Measurements from ENCODE around the gene PYM1.
"Not testable (repeated sequence)": the region's sequence is repeated elsewhere in the genome, so short reads cannot be mapped to it uniquely, and the experiment has no call there.

The PYM1 gene

DNA sequence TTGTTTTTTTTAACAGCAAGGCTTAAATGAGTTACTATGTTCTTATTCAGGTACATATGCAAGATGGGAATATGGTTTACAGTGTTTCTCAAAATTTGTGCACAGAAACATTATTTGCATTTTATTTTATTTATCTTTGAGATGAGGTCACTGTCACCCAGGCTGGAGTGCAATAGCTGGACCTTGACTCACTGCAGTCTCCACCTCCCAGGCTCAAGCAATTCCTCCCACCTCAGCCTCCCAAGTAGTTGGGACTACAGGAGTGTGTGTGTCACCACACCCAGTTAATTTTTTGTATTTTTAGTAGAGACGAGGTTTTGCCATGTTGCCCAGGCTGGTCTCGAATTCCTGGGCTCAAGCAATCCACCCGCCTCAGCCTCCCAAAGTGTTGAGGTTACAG lies 8.7 kb downstream of the PYM1 start:
- H3K27ac ChIP-seq (ENCODE audit: low read depth, low read length); H3K4me3 ChIP-seq (ENCODE audit: low read depth in 1 of 5, low read length in 5 of 5); H3K9me3 ChIP-seq (ENCODE audit: control insufficient read depth in 5 of 5, low read length in 5 of 5); H3K4me1 ChIP-seq (ENCODE audit: control insufficient read depth in 5 of 5, insufficient read depth in 5 of 5, low read length in 5 of 5); H3K9ac ChIP-seq (ENCODE audit: low read length in 5 of 5); H3K27me3 ChIP-seq (ENCODE audit: control insufficient read depth in 5 of 5, insufficient read depth in 4 of 5, low read length in 5 of 5): not testable (repeated sequence)
- peaks cover 0 to 22% (median 5%) of the 10 kb centered on the region in 5 donors for H3K36me3 ChIP-seq (ENCODE audit: control insufficient read depth in 5 of 5, insufficient read depth in 5 of 5, low read length in 5 of 5)

DNA sequence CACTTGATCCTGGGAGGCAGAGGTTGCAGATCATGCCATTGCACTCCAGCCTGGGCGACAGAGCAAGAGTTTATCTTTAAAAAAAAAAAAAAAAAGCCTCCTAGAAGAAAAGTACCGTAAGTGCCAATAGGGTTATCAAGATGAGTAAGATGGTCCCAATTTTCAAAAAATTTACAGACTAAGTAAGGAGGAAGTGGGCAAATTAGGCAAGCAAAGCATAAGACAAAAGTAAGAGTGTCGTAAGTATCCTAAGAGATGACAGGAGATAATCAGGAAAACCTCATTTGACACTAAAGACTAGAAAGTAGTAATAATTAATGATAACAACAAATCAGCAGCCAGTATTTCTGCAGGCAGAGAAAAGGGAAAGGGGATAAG lies 12.2 kb downstream of the PYM1 start:
- H3K4me1 ChIP-seq (ENCODE audit: control insufficient read depth in 5 of 5, insufficient read depth in 5 of 5, low read length in 5 of 5), result no peaks in the 10 kb centered on the region
- peaks cover 0 to 19% (median 7%) of the 10 kb centered on the region in 5 donors for H3K36me3 ChIP-seq (ENCODE audit: control insufficient read depth in 5 of 5, insufficient read depth in 5 of 5, low read length in 5 of 5)
- no peak overlapping the region for H3K27ac ChIP-seq (ENCODE audit: low read depth, low read length)
- H3K9ac ChIP-seq (ENCODE audit: low read length in 5 of 5), result no peak overlapping the region
- no peaks in the 10 kb centered on the region for H3K9me3 ChIP-seq (ENCODE audit: control insufficient read depth in 5 of 5, low read length in 5 of 5)
- no peak overlapping the region for H3K4me3 ChIP-seq (ENCODE audit: low read depth in 1 of 5, low read length in 5 of 5)
- H3K27me3 ChIP-seq (ENCODE audit: control insufficient read depth in 5 of 5, insufficient read depth in 4 of 5, low read length in 5 of 5), result no peaks in the 10 kb centered on the region

DNA sequence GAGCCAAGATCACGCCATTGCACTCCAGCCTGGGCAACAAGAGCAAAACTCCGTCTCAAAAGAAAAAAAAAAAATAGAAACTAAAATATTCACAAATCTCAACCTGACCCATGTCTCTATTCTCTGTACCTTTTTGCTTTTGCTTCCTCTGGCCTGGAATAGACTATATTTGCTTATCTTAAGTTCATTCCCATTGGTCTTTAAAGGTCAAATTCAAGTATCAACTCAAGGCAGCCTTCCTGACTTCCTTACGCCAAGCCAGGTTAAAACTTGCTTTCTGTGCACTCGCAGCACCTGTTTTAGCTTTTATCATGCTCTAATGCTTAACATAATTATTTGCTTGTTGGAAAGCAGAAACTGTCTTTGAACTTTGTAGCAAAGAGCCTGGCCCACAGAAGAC lies 14.8 kb downstream of the PYM1 start:
- Histone ChIP-seq H3K4me3 (ENCODE audit: low read depth in 1 of 5, low read length in 5 of 5) (no peak overlapping the region), H3K4me1 (ENCODE audit: control insufficient read depth in 5 of 5, insufficient read depth in 5 of 5, low read length in 5 of 5) (no peaks in the 10 kb centered on the region), H3K27me3 (ENCODE audit: control insufficient read depth in 5 of 5, insufficient read depth in 4 of 5, low read length in 5 of 5) (no peaks in the 10 kb centered on the region), H3K27ac (ENCODE audit: low read depth, low read length) (no peak overlapping the region), H3K36me3 (ENCODE audit: control insufficient read depth in 5 of 5, insufficient read depth in 5 of 5, low read length in 5 of 5) (peaks cover 0 to 19% (median 7%) of the 10 kb centered on the region in 5 donors), H3K9me3 (ENCODE audit: control insufficient read depth in 5 of 5, low read length in 5 of 5) (no peaks in the 10 kb centered on the region), H3K9ac (ENCODE audit: low read length in 5 of 5) (no peak overlapping the region)

- no peaks in the 10 kb centered on the region for H3K4me1 ChIP-seq (ENCODE audit: control insufficient read depth in 5 of 5, insufficient read depth in 5 of 5, low read length in 5 of 5)
- H3K27me3 ChIP-seq (ENCODE audit: control insufficient read depth in 5 of 5, insufficient read depth in 4 of 5, low read length in 5 of 5), result no peaks in the 10 kb centered on the region
- H3K4me3 ChIP-seq (ENCODE audit: low read depth in 1 of 5, low read length in 5 of 5), result no peak overlapping the region
- no peaks in the 10 kb centered on the region for H3K9me3 ChIP-seq (ENCODE audit: control insufficient read depth in 5 of 5, low read length in 5 of 5)
- H3K36me3 ChIP-seq (ENCODE audit: control insufficient read depth in 5 of 5, insufficient read depth in 5 of 5, low read length in 5 of 5), result peaks cover 0 to 12% (median 7%) of the 10 kb centered on the region in 5 donors
- H3K27ac ChIP-seq (ENCODE audit: low read depth, low read length), result no peak overlapping the region
- H3K9ac ChIP-seq (ENCODE audit: low read length in 5 of 5), result no peak overlapping the region
These were observed 18.2 kb downstream of the PYM1 start for GRCh38 chr12:55909513-55909884.

DNA sequence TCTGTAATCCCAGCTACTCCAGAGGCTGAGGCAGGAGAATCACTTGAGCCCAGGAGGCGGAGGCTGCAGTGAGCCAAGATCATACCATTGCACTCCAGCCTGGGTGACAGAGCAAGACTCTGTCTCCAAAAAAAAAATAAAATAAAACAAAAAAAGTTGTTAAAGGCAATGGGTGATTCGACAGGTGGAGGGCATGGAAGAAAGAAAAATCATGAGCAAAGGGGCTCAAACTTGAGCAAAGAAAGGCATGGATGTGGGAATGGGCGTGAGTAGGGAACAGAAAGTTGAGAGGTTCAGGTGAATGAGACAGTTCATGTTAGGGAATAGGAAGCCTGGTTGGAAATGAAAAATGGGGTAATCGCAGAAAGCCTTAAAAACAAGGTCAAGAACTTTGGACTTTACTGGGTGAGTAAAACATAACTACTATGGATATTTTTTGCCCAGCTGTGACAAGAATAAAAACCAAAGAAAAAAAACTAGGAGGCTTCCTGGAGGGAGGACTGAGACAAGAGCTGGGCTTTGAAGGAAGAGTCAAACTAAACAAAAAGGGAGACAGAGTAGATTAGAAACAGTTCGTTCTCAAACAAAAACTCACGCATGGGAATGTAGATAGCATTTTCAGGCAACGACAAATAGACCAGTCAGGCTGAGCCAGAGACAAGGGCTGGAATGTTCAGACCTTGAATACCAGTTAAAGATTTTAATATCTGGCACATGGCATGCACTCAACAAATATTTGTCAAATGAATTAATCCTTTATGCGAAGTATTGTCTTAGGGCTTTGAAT lies 18.8 kb downstream of the PYM1 start:
- Histone ChIP-seq H3K36me3 (ENCODE audit: control insufficient read depth in 5 of 5, insufficient read depth in 5 of 5, low read length in 5 of 5) (peaks cover 0 to 10% (median 7%) of the 10 kb centered on the region in 5 donors), H3K9me3 (ENCODE audit: control insufficient read depth in 5 of 5, low read length in 5 of 5) (no peaks in the 10 kb centered on the region), H3K27me3 (ENCODE audit: control insufficient read depth in 5 of 5, insufficient read depth in 4 of 5, low read length in 5 of 5) (no peaks in the 10 kb centered on the region), H3K4me1 (ENCODE audit: control insufficient read depth in 5 of 5, insufficient read depth in 5 of 5, low read length in 5 of 5) (no peaks in the 10 kb centered on the region), H3K27ac (ENCODE audit: low read depth, low read length) (no peak overlapping the region), H3K9ac (ENCODE audit: low read length in 5 of 5) (no peak overlapping the region), H3K4me3 (ENCODE audit: low read depth in 1 of 5, low read length in 5 of 5) (no peak overlapping the region)

DNA sequence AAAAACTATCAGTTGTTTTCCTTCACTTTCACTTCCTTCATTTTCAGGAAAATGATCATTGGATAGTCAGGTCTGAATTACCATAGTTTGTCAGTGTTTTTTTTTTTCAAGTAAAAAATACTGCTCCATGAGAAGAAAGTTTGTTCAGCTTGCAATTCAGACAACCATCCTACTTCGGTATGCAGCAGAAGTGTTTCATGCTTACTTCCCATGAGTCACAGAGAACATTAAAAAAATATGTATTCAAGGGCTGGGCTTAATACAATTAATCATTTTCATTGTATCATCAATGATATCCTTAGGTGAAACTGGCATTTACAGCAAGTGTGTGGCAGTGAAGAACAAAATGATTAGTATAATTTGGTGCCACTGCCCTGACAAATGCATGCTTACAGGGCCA lies 21.6 kb downstream of the PYM1 start:
- Histone ChIP-seq H3K27me3 (ENCODE audit: control insufficient read depth in 5 of 5, insufficient read depth in 4 of 5, low read length in 5 of 5) (no peaks in the 10 kb centered on the region), H3K4me1 (ENCODE audit: control insufficient read depth in 5 of 5, insufficient read depth in 5 of 5, low read length in 5 of 5) (no peaks in the 10 kb centered on the region), H3K9me3 (ENCODE audit: control insufficient read depth in 5 of 5, low read length in 5 of 5) (no peaks in the 10 kb centered on the region), H3K36me3 (ENCODE audit: control insufficient read depth in 5 of 5, insufficient read depth in 5 of 5, low read length in 5 of 5) (peaks cover 0 to 24% (median 19%) of the 10 kb centered on the region in 5 donors), H3K4me3 (ENCODE audit: low read depth in 1 of 5, low read length in 5 of 5) (no peak overlapping the region), H3K9ac (ENCODE audit: low read length in 5 of 5) (no peak overlapping the region), H3K27ac (ENCODE audit: low read depth, low read length) (no peak overlapping the region)

- Histone ChIP-seq H3K27me3 (ENCODE audit: control insufficient read depth in 5 of 5, insufficient read depth in 4 of 5, low read length in 5 of 5) (no peaks in the 10 kb centered on the region), H3K36me3 (ENCODE audit: control insufficient read depth in 5 of 5, insufficient read depth in 5 of 5, low read length in 5 of 5) (peaks cover 0 to 31% (median 22%) of the 10 kb centered on the region in 5 donors), H3K27ac (ENCODE audit: low read depth, low read length) (no peak overlapping the region), H3K4me3 (ENCODE audit: low read depth in 1 of 5, low read length in 5 of 5) (no peak overlapping the region), H3K4me1 (ENCODE audit: control insufficient read depth in 5 of 5, insufficient read depth in 5 of 5, low read length in 5 of 5) (no peaks in the 10 kb centered on the region), H3K9ac (ENCODE audit: low read length in 5 of 5) (no peak overlapping the region), H3K9me3 (ENCODE audit: control insufficient read depth in 5 of 5, low read length in 5 of 5) (no peaks in the 10 kb centered on the region)
These were observed 25.7 kb downstream of the PYM1 start for GRCh38 chr12:55901881-55902490.

GRCh38 chr12:55899082-55899481 lies 28.6 kb downstream of the PYM1 start:
- Histone ChIP-seq H3K9me3 (ENCODE audit: control insufficient read depth in 5 of 5, low read length in 5 of 5) (no peaks in the 10 kb centered on the region), H3K36me3 (ENCODE audit: control insufficient read depth in 5 of 5, insufficient read depth in 5 of 5, low read length in 5 of 5) (peaks cover 0 to 31% (median 22%) of the 10 kb centered on the region in 5 donors), H3K9ac (ENCODE audit: low read length in 5 of 5) (no peak overlapping the region), H3K27me3 (ENCODE audit: control insufficient read depth in 5 of 5, insufficient read depth in 4 of 5, low read length in 5 of 5) (no peaks in the 10 kb centered on the region), H3K4me3 (ENCODE audit: low read depth in 1 of 5, low read length in 5 of 5) (no peak overlapping the region), H3K27ac (ENCODE audit: low read depth, low read length) (no peak overlapping the region), H3K4me1 (ENCODE audit: control insufficient read depth in 5 of 5, insufficient read depth in 5 of 5, low read length in 5 of 5) (no peaks in the 10 kb centered on the region)

- Histone ChIP-seq H3K4me3 (ENCODE audit: low read depth in 1 of 5, low read length in 5 of 5) (no peak overlapping the region), H3K9ac (ENCODE audit: low read length in 5 of 5) (no peak overlapping the region), H3K9me3 (ENCODE audit: control insufficient read depth in 5 of 5, low read length in 5 of 5) (no peaks in the 10 kb centered on the region), H3K4me1 (ENCODE audit: control insufficient read depth in 5 of 5, insufficient read depth in 5 of 5, low read length in 5 of 5) (no peaks in the 10 kb centered on the region), H3K27ac (ENCODE audit: low read depth, low read length) (no peak overlapping the region), H3K36me3 (ENCODE audit: control insufficient read depth in 5 of 5, insufficient read depth in 5 of 5, low read length in 5 of 5) (no peaks in the 10 kb centered on the region), H3K27me3 (ENCODE audit: control insufficient read depth in 5 of 5, insufficient read depth in 4 of 5, low read length in 5 of 5) (no peaks in the 10 kb centered on the region)
These were observed 34.0 kb downstream of the PYM1 start for GRCh38 chr12:55893723-55894122.

- Histone ChIP-seq H3K27ac (ENCODE audit: low read depth, low read length) (no peak overlapping the region), H3K9me3 (ENCODE audit: control insufficient read depth in 5 of 5, low read length in 5 of 5) (no peaks in the 10 kb centered on the region), H3K4me1 (ENCODE audit: control insufficient read depth in 5 of 5, insufficient read depth in 5 of 5, low read length in 5 of 5) (no peaks in the 10 kb centered on the region), H3K9ac (ENCODE audit: low read length in 5 of 5) (no peak overlapping the region), H3K4me3 (ENCODE audit: low read depth in 1 of 5, low read length in 5 of 5) (no peak overlapping the region), H3K36me3 (ENCODE audit: control insufficient read depth in 5 of 5, insufficient read depth in 5 of 5, low read length in 5 of 5) (no peaks in the 10 kb centered on the region), H3K27me3 (ENCODE audit: control insufficient read depth in 5 of 5, insufficient read depth in 4 of 5, low read length in 5 of 5) (no peaks in the 10 kb centered on the region)
These were observed 36.4 kb downstream of the PYM1 start for GRCh38 chr12:55891310-55891709.

Data from subcutaneous abdominal adipose tissue (tissue), 5 donors.